HepG2 (cell line): ENCODE measurements around the gene CCDC69. TPM values are rescaled to one million over a fixed set of nuclear protein-coding genes. Genes with fewer than 3 reads are reported as not detected.

Source experiments
- ATAC-seq: fragments of 200-7000 bp; cut with Tn5 transposase; 3 replicates; pipeline ENCODE4 v1.9.1; 2020; ENCODE audit warnings: mild to moderate bottlenecking, moderate library complexity
- BruUV-seq: library from RNA; stranded (reverse); fragments of 400-500 nt; replicated peaks from 2 replicates; lab custom pipeline; 2021; lab: Mats Ljungman, UMichigan
- CTCF ChIA-PET: fragments of 300-600 bp; formaldehyde crosslinking; extraction: SDS; loops from one replicate; lab custom pipeline; 2021; ENCODE audit warnings: low total read pairs, inconsistent platforms, low intra/inter-chr PET ratio; lab: Yijun Ruan, JAX
- POLR2A ChIA-PET: fragments of 350-600 bp; sonication (Branson Sonifier 250); formaldehyde crosslinking; loops from one replicate; lab custom pipeline; 2020; ENCODE audit warnings: antibody characterized with exemption, inconsistent platforms; lab: Yijun Ruan, JAX
- DNase-seq: peaks from one replicate; pipeline ENCODE4 v3.0.0-alpha.2; 2015; ENCODE audit warnings: low spot score
- FAIRE-seq: peaks from 3 replicates; lab custom pipeline; 2011; peaks lifted over from hg19 to GRCh38; lab: Jason Lieb, UNC
- H2AFZ ChIP-seq: one replicate; pipeline ENCODE4 v1.6.1; 2011; ENCODE audit warnings: low read length, inconsistent platforms
- H3K27ac ChIP-seq: fragments of 300-600 bp; 3 replicates; pipeline ENCODE4 v1.8.0; 2011; ENCODE audit warnings: mixed run types, mild to moderate bottlenecking, mixed read lengths, low read length, inconsistent platforms; ENCODE audit not compliant: insufficient read depth; ENCODE audit errors: extremely low read length
- H3K27me3 ChIP-seq, 2 experiments: fragments of 200-600 bp in 1 of 2; 2 replicates in 1 of 2; 3 replicates in 1 of 2; pipeline versions ENCODE4 v1.6.0 to v1.8.0; 2011; ENCODE audit warnings: low read length in 2 of 2, mild to moderate bottlenecking in 2 of 2, moderate library complexity in 2 of 2, inconsistent platforms in 1 of 2; ENCODE audit not compliant: insufficient read depth in 2 of 2, control insufficient read depth in 1 of 2
- H3K36me3 ChIP-seq, 2 experiments: fragments of 200-600 bp in 1 of 2; replicated peaks in 1 of 2; 2 replicates in 1 of 2; 3 replicates in 1 of 2; pipeline versions ENCODE4 v1.5.1 to v1.8.0; 2011; ENCODE audit warnings: low read length in 2 of 2, inconsistent platforms in 1 of 2; ENCODE audit not compliant: insufficient read depth in 2 of 2, control insufficient read depth in 1 of 2
- H3K4me1 ChIP-seq: 2 replicates; pipeline ENCODE4 v1.5.1; 2012; ENCODE audit warnings: low read length, inconsistent platforms; ENCODE audit not compliant: insufficient read depth
- H3K4me2 ChIP-seq: 2 replicates; pipeline ENCODE4 v1.6.0; 2011; ENCODE audit warnings: low read depth, low read length, inconsistent platforms
- H3K4me3 ChIP-seq, 3 experiments: fragments of 200-600 bp in 1 of 3; sonication (generic), shearing (Covaris generic) in 1 of 3; replicated peaks in 1 of 3; 2 replicates each; pipeline ENCODE4 v1.5.1; 2011 to 2016; ENCODE audit warnings: low read length in 3 of 3, inconsistent platforms in 2 of 3, low read depth in 2 of 3, mild to moderate bottlenecking in 2 of 3, control low read depth in 1 of 3, mixed read lengths in 1 of 3; ENCODE audit not compliant: insufficient read depth in 1 of 3
- H3K79me2 ChIP-seq: one replicate; pipeline ENCODE4 v1.6.1; 2011; ENCODE audit warnings: low read length, inconsistent platforms; ENCODE audit not compliant: insufficient read depth
- H3K9ac ChIP-seq: 2 replicates; pipeline ENCODE4 v1.6.0; 2011; ENCODE audit warnings: mild to moderate bottlenecking, low read depth, low read length, inconsistent platforms; ENCODE audit not compliant: insufficient read depth
- H3K9me3 ChIP-seq: 2 replicates; pipeline ENCODE4 v1.5.1; 2012; ENCODE audit warnings: mild to moderate bottlenecking, low read length
- H4K20me1 ChIP-seq: 2 replicates; pipeline ENCODE4 v1.6.0; 2011; ENCODE audit warnings: inconsistent platforms, mild to moderate bottlenecking, low read length, moderate library complexity; ENCODE audit not compliant: insufficient read depth
- CEBPB ChIP-seq: IDR thresholded peaks from 2 replicates; pipeline ENCODE4 v1.6.1; 2011; ENCODE audit warnings: low read depth, low read length, improper control_type of control experiment, borderline replicate concordance
- DNMT3B ChIP-seq: conservative IDR thresholded peaks from 2 replicates; pipeline ENCODE4 v1.6.1; 2016; ENCODE audit warnings: missing biosample characterization, control low read depth
- EHMT2 ChIP-seq: fragments of 200-600 bp; sonication (generic); IDR thresholded peaks from 2 replicates; pipeline ENCODE4 v1.7.0; 2017; ENCODE audit warnings: antibody characterized with exemption, low read depth, low read length, borderline replicate concordance
- NCOA1 ChIP-seq: sonication (generic); formaldehyde crosslinking; IDR thresholded peaks from 2 replicates; pipeline ENCODE4 v1.9.0; 2021; ENCODE audit warnings: missing genetic modification reagents
- NKX3-1 ChIP-seq: sonication (generic); formaldehyde crosslinking; IDR thresholded peaks from 2 replicates; pipeline ENCODE4 v1.5.0; 2020; ENCODE audit warnings: missing genetic modification reagents
- PAF1 ChIP-seq: IDR thresholded peaks from 2 replicates; pipeline ENCODE4 v1.6.1; 2016; ENCODE audit warnings: missing genetic modification reagents, missing compliant biosample characterization
- ZNF282 ChIP-seq: fragments of 450-650 bp; IDR thresholded peaks from 2 replicates; pipeline ENCODE4 v1.6.1; 2018; ENCODE audit not compliant: partially characterized antibody
- WGBS: methylation state at CpG from one replicate; pipeline ENCODE4 v1.1.6; 2017; ENCODE audit warnings: low lambda C conversion rate; 5-methylcytosine and 5-hydroxymethylcytosine counted together
- in situ Hi-C: cut with HindIII; loops from 2 replicates; pipeline ENCODE4 v1.10.0; 2017; ENCODE audit warnings: low pct_unique_long_range_greater_than_20kb; ENCODE audit not compliant: extremely low pct_ligation_motif_present
- intact Hi-C: fragments of 100-400 bp; cut with micrococcal nuclease; formaldehyde crosslinking; loops from one replicate; pipeline ENCODE4 v1.10.0; 2022; ENCODE audit not compliant: unreplicated experiment
- polyA plus RNA-seq, 8 experiments: library from polyadenylated mRNA; depleted of rRNA in 3 of 8; stranded (reverse) in 7 of 8; unstranded in 1 of 8; fragments of >200 nt; fragmentation: Illumina TruSeq in 4 of 8; extraction: Trizol in 4 of 8; gene quantifications; 2 replicates each; pipeline versions ENCODE4 v1.2.1 to v1.2.3, GENCODE V29; 2011 to 2016; ENCODE audit warnings: low read depth in 4 of 8, missing spikeins in 1 of 8, mixed read lengths in 1 of 8; ENCODE audit not compliant: insufficient read depth in 1 of 8
- total RNA-seq, 5 experiments: library from RNA; depleted of rRNA; stranded (reverse); fragments of >200 nt; fragmentation: Illumina TruSeq; extraction: Trizol; gene quantifications; 2 replicates each; pipeline ENCODE4 v1.2.3, GENCODE V29; 2016; ENCODE audit warnings: low read depth in 1 of 5
- TF ChIP-seq, protein P1 (sequence below): sonication (generic); formaldehyde crosslinking; IDR thresholded peaks from 2 replicates; pipeline ENCODE4 v1.8.1; 2023; ENCODE audit warnings: mild to moderate bottlenecking, missing genetic modification reagents
- TF ChIP-seq, protein P2 (sequence below): sonication (generic); formaldehyde crosslinking; IDR thresholded peaks from 2 replicates; pipeline ENCODE4 v1.8.1; 2023; ENCODE audit warnings: missing genetic modification reagents, mild to moderate bottlenecking, borderline replicate concordance

Gene CCDC69
- total and polyA plus RNA-seq, 2 of the 13 experiments (the other 11 are each of a cell fraction or from before 2014, with no cell fraction given), result 12.2 to 45.2 TPM

DNA sequence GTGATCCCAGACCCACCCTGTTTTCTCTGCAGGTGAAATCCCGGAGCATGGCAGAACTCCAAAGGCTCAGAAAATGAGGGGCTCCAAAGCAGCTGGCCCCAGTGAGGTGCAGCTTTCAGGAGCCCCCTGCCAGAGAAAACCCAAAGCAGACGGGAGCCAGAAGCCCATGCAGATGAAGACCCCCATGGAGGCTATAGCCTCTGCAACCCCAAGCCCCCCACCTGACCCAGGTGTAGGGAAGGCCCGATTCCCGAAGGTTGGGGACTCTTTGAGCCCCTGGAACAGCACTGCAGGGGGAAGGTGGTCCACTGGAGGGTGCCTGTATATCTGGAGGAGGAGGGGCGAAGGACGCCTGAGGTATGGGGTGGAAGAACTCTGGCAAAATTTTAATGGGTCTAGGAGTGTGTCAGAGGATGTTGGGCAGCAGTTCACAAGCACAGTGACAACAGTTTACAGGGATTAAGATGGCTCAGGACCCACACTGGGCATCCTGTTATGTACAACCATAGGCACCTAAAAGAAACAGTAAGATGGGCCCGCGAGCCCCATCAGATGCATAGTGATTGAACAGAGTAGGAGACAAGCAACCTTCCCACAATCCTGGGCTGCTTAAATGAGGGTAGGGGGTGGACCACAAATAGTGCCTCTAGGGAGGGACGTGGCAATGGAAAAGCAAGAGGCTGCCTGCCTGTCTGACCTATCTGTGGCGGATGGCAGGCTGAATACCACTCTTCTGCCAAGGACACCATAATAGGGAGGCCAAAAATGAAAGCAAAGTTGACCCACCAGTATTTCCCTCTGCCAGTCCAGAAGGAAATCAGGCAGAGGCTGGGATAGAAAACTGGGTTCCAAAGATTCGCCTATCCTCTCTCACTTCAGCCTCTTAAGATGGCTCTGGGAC lies 49.9 kb downstream of the CCDC69 start (continued):
- TF ChIP-seq EHMT2, result no peak

DNA sequence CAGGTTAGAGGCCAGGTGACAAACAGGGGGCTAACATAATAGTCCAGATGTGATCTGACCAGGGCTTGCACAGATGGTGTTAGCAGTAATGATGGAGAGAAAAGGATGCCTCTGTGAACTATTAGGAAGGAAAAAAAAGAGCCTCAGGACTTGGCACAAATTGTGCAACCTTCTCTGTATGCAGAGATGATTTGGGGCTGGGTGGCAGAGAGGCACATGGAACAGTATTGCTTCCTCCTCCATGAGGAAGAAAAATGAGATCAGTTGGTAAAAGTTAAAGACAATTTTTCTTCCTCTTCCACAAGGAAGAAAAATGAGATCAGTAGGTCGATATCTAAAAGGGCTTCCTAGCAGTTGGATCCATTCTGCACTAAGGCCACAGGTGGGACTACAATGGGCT lies 52.4 kb downstream of the CCDC69 start:
- no peak for DNase-seq
- Histone ChIP-seq H3K4me3 (no peak overlapping the region), H3K36me3 (no peaks in the 10 kb centered on the region), H4K20me1 (no peaks in the 10 kb centered on the region), H3K4me1 (peaks cover 10% of the 10 kb centered on the region), H2AFZ (no peak overlapping the region), H3K4me2 (no peak overlapping the region), H3K27me3 (no peaks in the 10 kb centered on the region; a peak in 1 of 5 replicates), H3K27ac (no peak overlapping the region), H3K79me2 (no peaks in the 10 kb centered on the region), H3K9ac (no peak overlapping the region), H3K9me3 (no peaks in the 10 kb centered on the region)
- CTCF ChIA-PET, result no interaction called here
- POLR2A ChIA-PET, result no interaction called here
- WGBS, result 0% methylated on average over 1 of the region's 1 CpG
- intact Hi-C loops (no loop called here), in situ Hi-C loops (no loop called here)
- no peak for FAIRE-seq
- no TSS peak for BruUV-seq
- no peak for ATAC-seq
- TF ChIP-seq NKX3-1, result no peak
- TF ChIP-seq NCOA1 (CRISPR knock-in tag), result no peak
- no peak for TF ChIP-seq PAF1 (CRISPR knock-in tag)
- TF ChIP-seq, protein P1, sequence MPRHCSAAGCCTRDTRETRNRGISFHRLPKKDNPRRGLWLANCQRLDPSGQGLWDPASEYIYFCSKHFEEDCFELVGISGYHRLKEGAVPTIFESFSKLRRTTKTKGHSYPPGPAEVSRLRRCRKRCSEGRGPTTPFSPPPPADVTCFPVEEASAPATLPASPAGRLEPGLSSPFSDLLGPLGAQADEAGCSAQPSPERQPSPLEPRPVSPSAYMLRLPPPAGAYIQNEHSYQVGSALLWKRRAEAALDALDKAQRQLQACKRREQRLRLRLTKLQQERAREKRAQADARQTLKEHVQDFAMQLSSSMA (CRISPR knock-in tag), result no peak
- TF ChIP-seq, protein P2, sequence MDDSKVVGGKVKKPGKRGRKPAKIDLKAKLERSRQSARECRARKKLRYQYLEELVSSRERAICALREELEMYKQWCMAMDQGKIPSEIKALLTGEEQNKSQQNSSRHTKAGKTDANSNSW, result no peak
- peak; percentile 5; the same call in 1 of the 2 replicates for TF ChIP-seq CEBPB
- TF ChIP-seq DNMT3B (CRISPR knock-in tag), result no peak
- no peak for TF ChIP-seq ZNF282
